Stimulated activated CD4-positive, alpha-beta T cell treated with anti-CD3 and anti-CD28 coated beads, Interleukin-15, amount 100 ng/mL, for 24 hours (primary cell): ENCODE results near the gene GRIN2C.

ENCODE experiments used
- DNase-seq: peaks from one replicate; pipeline ENCODE4 v3.0.0-alpha.2; 2020

Gene GRIN2C

GRCh38 chr17:74842599-74843351 is 16.9 kb downstream of the GRIN2C start:
- peak; percentile 37 for DNase-seq

DNA sequence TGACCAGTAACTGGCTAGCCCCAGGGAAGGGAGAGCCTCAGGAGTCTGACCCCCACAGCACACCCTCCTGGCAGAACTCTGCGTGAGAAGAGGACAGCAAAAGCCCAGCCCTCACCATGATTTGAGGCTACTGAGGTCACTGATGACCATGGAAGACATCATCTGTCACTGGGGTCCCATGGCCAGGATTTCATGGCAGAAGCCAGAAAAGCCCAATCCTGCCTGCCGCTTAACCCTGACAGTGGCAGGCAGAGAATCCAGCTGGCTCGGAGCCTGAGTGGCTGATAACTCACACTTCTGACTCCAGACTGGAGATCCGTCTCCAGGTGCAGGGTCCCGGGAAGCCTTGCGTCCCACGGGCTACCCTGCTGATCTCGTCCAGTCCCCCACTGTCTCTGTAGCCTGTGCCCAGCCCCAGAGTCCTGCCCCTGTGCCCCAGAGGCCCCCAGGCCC is 17.5 kb downstream of the GRIN2C start:
- DNase-seq, result no peak

DNA sequence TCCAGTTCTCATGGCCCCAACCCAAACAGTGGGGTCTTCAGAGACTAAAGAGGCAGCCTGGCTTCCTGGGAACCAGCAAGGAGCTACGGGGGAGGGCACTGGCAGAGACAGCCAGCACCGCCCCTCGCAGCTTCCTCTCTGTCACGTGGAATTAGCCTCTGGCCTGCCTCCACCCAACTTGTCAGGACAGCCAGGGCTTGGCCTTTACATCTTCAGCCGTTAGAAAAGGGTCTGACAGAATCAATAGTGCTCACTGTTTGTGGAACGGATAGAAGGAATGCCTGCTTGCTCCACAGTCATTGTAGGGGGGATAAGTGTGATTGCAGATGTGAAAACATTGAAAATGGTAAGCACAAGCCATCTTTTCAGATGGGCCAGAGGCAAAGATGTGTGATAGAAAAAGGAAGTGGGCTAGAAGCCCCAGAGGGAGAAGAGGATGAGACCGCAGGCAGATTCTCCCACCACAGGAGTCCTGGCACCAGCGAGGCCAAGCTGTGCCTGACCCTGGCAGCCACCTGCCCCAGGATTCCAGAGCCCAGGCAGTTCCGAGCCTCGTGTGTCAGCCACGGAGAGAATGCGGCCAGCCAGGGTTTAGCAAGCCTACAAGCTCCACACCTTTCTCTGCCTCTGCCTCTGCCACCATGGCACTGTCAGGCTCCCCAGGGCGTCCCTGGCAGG is 18.6 kb downstream of the GRIN2C start:
- DNase-seq, result no peak

DNA sequence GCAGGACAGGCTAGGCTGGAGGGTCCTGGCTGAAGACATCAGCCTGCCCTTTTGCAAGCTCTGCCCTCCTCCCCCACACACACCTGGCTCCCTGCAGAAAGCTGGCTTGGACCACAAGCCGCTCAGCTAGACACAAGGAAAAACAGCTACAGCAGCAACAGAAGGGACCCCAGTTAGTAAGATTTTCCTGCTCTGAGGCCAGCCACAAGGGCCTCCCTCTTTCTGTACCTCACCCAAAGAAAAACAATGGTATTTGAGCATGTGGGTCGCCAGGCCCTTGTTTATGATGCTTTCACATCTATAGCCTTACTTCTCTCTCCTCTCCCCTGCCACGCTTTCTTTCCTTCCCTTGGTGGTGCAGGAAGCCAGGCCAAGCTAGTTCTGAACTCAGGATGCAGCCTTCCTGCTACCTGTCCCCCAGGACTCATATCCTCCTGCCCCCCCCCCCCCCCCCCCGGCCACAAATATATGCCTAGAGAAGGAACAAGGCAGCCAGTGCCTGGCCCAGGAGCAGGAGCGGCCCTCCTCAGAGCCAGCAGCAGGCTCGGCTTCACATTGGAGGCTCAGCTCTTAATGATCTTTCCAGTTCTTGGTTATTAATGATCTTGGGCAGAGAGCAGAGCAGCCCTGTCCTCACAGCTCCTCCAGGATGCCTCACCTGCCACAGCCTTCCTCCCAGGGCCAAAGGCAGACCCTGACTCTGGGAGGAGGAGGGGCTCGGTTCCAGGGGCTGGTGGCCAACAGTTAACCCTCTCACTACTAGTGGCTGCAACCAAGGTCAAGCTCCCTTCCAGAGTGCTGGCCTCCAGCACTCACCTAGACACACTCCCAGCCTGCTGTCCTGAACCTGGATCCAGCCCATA is 19.5 kb downstream of the GRIN2C start:
- no peak for DNase-seq

GRCh38 chr17:74838274-74838673 is 21.4 kb downstream of the GRIN2C start:
- DNase-seq, result no peak

DNA sequence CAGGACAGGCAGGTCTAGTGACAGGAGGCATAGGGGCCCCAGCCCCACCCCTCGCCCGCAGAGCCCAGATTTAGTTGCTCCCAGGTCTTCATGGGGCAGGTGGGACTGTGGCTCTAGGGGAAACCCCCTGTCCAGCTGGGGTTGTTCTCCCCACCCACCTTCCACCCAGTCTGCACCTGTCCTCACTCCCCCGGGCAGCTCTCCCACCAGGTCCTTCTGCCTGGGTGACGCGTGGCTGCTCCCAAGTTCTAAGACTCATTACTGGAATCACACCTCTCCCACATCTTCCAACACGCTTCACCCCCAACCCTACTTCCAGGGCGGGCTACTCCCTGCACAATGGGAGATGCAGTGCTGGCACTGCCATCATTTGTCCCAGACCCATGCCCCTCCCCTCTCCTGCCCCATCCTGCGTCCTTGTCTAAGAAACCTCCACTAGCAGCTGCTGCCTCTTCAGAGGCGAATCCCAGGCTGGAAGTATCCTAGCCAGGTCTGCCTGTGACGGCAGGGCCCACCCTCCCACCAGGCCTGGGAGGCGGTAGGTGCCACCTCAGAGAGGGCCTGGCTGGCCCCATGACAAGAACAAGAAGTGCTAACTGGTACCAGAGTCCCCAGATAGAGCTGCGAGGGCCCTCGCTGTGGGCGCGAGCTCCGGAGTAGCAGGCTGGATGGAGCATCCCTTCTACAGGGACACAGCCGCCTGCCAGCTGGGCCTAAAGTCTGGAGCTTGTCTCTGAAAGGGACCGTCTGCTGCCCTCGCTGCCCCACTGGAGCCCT is 22.8 kb downstream of the GRIN2C start:
- no peak for DNase-seq

DNA sequence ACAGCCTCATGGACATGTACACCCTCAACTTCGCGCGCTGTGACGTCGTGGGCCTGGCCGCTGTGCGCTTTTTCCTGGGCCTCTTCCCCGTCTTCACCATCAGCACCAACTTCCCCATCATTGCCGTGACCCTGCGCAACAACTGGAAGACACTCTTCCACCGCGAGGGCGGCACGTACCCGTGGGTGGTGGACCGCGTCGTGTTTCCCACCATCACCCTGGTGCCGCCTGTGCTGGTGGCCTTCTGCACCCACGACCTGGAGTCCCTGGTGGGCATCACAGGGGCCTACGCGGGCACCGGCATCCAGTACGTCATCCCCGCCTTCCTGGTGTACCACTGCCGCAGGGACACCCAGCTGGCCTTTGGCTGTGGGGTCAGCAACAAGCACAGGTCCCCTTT is 23.5 kb downstream of the GRIN2C start:
- DNase-seq, result no peak

DNA sequence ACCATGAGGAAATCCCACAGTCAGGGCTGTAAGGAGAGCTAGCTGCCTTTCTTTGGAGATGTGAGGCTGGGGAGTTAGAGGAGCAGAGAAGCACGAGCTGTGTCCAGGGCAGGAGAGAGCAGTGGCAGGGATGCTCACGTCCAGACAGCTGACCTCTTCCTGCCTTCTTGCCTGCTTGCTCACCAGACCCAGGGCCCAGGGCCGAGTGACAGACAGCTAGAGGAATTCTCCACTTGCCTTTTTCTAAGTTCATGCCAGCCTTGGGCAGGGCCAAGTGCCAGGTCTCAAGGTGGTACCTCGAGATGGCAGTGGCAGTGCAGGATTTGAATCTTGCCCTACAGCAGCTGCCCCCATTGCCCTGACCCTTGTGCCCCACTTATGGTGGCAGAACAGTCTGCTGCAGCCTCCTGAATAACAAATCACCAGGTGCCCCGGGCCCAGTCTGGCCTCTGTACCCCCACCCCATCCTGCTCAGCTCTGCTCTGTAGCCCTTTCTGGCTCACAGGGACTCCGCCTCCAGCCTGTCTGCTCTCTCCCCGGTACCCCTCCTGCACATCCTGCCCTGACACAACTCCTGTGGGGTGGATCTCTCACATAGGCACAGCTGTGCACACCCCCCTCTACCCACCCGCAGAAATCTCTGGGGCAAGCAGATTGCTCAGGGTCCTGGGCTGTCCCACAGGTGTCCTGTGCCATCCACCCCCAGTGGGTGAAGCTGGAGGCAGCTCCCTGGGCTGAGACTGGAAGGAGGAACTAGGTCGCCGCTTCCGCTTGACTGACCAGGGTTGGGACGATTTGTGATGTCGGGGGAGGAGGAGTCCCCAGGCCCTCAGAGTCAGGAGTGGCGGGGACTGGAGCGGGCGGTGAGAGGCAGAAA is 25.9 kb downstream of the GRIN2C start:
- no peak for DNase-seq

GRCh38 chr17:74832421-74832820 is 27.3 kb downstream of the GRIN2C start:
- DNase-seq, result no peak

GRCh38 chr17:74831444-74832146 is 28.1 kb downstream of the GRIN2C start:
- DNase-seq, result no peak

DNA sequence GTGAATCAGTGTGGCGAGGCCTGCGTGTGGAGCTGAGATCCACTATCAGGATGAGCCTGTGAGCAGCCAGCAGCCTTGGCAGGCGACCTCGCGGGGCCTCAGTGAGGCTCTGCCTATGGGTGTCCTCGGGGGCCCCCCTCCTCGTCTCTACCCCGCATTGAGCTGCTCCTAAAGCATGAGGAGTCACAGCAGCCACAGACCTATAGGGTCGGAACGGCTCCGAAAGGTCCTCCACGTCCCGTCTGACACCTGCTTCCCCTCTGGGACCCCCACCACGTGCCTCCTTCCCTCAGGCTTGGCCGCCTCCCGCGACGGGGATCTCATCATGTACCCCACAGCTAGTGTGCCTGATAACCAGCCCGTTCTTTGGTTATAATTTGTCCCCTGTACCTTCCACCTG is 28.8 kb downstream of the GRIN2C start:
- no peak for DNase-seq

GRCh38 chr17:74827800-74828199 is 31.9 kb downstream of the GRIN2C start:
- DNase-seq, result no peak

DNA sequence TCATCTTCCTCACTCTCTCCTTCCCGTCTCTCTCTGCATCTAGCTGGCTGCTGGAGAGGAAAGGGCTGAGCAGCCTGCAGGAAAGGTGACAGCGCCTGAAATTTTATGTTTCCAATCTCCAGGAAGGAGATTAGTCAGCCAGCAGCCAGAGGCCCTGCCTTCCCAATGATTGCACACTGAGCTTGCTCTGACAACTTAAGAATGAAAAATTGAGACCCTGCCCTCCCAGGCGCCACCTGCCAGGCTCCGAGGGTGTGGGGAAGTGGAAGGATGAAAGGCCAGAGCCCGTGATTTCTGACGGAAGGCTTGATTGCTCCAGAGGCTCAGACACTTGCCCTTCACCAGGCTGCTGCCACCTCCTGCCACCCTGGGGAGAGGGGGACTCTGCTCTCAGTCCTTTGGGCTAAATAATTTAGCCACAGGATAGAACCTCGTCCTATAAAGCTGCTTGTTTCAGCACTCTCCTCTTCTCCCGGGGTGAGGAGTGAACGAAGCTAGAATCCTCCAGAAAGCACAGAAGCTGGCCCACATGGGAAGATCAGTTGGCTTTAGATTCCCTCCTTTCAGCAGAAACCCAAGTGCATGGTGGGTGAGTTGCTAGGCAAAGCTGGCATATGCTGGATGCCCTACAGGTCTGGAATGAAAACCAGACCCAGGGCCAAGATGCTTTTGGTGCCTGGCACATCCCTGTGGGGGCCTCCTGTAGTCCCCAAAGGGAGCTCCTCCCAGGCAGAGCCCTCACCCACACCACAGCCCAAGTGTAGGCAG is 33.5 kb downstream of the GRIN2C start:
- no peak for DNase-seq

DNA sequence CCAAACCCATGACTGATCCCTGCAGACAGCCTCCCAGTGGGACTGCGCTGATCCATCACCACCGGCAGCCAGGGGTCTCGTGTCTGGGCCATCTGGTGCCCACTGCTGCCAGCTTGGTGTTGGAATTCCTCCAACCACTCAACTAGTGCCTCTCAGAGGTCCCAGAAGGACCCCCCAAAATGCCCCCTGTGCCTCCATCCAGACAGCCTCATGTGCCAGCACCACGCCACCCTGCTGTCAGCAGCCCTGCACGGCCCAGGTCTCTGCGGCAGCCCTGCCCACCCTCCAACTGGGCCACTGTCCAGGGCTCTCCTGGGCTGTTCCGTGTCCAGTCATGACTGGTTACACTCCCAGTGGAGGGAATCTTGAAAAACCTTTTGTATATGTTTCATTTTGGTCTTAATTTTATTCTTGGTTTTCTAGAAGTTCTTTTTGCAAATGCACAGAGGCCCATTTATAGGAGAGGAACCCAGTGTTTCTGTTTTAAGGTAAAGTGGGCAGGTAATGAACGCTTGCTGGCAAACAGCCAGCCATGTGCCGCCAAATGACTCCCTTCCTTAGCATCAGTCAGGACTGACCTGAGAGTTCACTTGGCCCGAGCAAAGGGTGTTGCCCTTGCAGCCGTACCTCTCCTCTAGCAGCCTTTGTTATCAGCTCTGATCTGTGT is 34.6 kb downstream of the GRIN2C start:
- DNase-seq, result no peak

DNA sequence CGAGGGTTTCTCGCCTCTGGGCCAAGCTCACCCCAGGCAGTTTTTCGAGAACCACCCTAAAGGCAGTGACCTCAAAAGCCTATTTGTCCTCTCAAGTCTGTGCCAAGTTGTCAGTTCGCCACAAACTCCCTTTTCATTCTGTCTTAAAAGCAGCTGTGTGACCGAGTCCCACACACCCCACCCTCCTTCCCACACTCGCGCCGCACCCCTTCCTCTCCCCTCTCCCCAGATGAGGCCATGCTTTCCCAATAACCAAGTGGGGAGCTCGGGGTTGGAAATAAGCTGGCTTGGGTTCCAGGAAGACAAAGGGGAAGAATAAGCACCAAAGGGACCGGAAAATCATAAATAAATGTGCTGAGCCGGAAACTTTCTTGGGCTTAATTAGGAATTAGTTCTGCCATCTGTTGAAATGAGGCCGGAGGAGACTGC is 36.7 kb downstream of the GRIN2C start:
- DNase-seq, result no peak

DNA sequence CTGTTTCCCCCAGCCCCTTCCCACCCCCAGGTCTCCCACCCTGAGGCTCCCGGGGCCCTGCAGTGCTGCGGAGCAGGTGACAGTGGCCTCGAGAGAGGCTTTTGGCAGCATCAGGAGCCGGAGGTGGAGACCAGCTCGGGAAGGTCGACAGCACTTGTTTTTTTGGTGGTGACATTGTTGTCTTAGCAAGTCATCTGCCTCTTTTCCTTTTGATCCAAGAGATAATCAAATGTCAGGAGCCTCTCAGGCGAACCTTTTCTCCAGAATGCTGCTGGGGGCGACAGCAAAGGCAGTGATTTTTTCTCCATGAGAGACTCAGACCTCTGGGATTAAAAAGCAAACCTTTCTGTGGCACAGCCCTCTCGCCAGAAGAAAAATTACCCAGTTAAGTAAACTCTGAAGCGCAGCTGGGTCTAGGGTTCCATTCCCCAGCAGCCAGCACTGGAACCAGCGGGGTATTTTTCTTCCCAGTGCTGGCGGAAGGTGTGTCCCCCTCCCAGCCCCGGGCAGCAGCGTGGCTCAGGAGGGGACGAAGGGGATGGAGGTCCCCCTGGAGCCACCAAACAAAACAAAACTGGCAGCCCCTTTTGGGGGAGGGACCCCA is 37.2 kb downstream of the GRIN2C start:
- no peak for DNase-seq

DNA sequence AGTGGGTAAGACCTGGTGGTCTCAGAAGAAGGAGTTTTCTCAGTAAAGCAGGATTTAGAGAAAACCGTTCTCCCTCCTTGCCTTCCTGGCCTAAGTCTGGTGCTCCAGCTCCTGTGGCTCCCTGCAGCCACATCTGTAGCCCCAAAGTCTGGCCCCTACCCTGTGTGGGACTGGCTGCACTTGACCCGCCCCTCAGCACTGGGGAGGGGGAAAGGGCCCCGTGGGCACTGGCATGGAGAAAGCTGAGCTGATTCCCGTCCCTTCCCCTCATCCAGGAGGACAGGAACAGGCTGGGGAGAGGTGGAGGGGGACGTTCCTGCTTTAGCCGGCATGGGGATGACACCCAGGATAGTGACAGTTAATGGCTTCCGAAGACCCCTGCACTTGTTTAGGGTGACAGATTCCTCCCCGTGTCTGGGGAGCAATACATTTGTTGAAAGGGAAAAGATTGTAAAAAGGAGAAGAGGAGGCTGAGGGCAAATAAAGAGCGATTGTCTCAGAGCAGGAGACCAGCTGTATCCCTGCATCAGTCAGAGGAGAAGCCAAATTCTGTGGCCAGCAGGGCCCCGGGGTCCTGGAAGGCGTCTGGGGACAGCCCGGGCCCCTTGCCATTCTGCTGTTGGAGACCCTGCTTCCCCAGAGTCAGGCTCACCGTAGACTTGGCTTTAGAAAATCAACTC is 37.9 kb downstream of the GRIN2C start:
- DNase-seq, result no peak

DNA sequence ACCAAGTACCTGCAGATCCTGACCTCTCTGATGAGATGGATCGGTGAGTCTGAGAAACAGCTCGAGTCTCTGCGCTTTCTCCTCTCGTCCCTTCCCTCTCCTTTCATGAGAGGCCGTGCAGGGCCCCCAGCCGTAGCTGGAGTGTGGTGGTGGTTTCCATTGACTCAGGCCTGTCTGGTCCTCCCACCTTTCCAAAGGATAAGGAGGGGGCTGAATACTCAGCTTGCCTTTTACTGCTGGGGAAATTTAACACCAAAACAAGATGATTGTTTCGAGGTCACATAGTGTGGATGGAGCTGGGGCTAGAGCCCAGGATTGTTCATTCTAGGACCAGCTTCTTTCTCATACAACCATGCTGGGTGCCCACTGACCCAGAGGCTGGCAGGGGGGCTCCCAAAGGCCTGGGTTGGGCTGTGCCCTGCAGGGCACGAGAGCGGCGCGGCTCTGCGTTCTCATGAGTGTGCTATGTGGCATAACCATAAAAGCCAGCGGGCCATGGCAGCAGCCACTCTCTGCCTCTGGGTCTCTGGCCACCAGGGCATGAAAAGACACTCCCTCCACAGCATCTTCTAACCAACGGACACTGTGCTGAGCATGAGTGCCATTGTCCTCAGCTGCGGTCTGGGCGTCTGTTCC is 39.8 kb downstream of the GRIN2C start:
- no peak for DNase-seq
